SU-DHL-6 (cell line): ENCODE data around the gene RECK.

Source experiments
- H2AFZ ChIP-seq: fragments of 200-600 bp; sonication (generic); 2 replicates; pipeline ENCODE4 v1.6.1; 2014; ENCODE audit warnings: low read depth, mild to moderate bottlenecking, moderate library complexity, mixed read lengths, antibody characterized with exemption, low read length; ENCODE audit not compliant: severe bottlenecking
- H3F3A ChIP-seq: fragments of 200-600 bp; shearing (Covaris generic); 2 replicates; pipeline ENCODE4 v1.6.0; 2016; ENCODE audit warnings: antibody characterized with exemption, mild to moderate bottlenecking; ENCODE audit not compliant: insufficient read depth
- H3K27ac ChIP-seq: fragments of 200-600 bp; sonication (generic); 2 replicates; pipeline ENCODE4 v1.5.1; 2016; ENCODE audit warnings: low read depth, mild to moderate bottlenecking, low read length, moderate library complexity, mixed read lengths
- H3K27me3 ChIP-seq: fragments of 200-600 bp; sonication (generic), shearing (Covaris generic); 2 replicates; pipeline ENCODE4 v1.6.0; 2014; ENCODE audit warnings: mild to moderate bottlenecking, low read length
- H3K36me3 ChIP-seq: fragments of 200-600 bp; sonication (generic); 2 replicates; pipeline ENCODE4 v1.6.1; 2014; ENCODE audit warnings: mild to moderate bottlenecking, low read length, mixed read lengths
- H3K4me2 ChIP-seq: fragments of 300-600, 200-600 bp; shearing (Covaris generic), sonication (generic); 2 replicates; pipeline ENCODE4 v1.6.0; 2014; ENCODE audit warnings: low read length, low read depth, mild to moderate bottlenecking; ENCODE audit not compliant: poor library complexity, severe bottlenecking
- H3K4me3 ChIP-seq: fragments of 200-600 bp; sonication (generic); 2 replicates; pipeline ENCODE4 v1.5.1; 2014; ENCODE audit warnings: antibody characterized with exemption, low read length, mild to moderate bottlenecking, mixed read lengths; ENCODE audit not compliant: insufficient read depth, poor library complexity, severe bottlenecking
- H3K79me2 ChIP-seq: fragments of 200-600 bp; sonication (generic); 2 replicates; pipeline ENCODE4 v1.6.1; 2014; ENCODE audit warnings: mild to moderate bottlenecking, low read length, moderate library complexity; ENCODE audit not compliant: insufficient read depth
- H3K9ac ChIP-seq: fragments of 200-600 bp; sonication (generic); 2 replicates; pipeline ENCODE4 v1.7.0; 2014; ENCODE audit warnings: mild to moderate bottlenecking, low read length
- H3K9me2 ChIP-seq: fragments of 200-600 bp; sonication (generic); replicated peaks from 2 replicates; pipeline ENCODE4 v1.6.1; 2014; ENCODE audit warnings: low read length; ENCODE audit not compliant: insufficient read depth
- H3K9me3 ChIP-seq: fragments of 200-600 bp; sonication (generic); 2 replicates; pipeline ENCODE4 v1.6.1; 2014; ENCODE audit warnings: low read length, mixed read lengths; ENCODE audit not compliant: insufficient read depth
- H4K20me1 ChIP-seq: fragments of 200-600 bp; sonication (generic); 2 replicates; pipeline ENCODE4 v1.6.1; 2014; ENCODE audit warnings: low read depth, mild to moderate bottlenecking, antibody characterized with exemption, low read length, moderate library complexity, mixed read lengths
- CTCF ChIP-seq: fragments of 200-600 bp; sonication (generic); IDR thresholded peaks from one replicate; pipeline ENCODE4 v1.5.1; 2017; ENCODE audit warnings: antibody characterized with exemption, mild to moderate bottlenecking, low read length, moderate library complexity; ENCODE audit not compliant: insufficient read depth, poor library complexity, severe bottlenecking
- EZH2phosphoT487 ChIP-seq: fragments of 200-600 bp; sonication (generic), shearing (Covaris generic); conservative IDR thresholded peaks from 2 replicates; pipeline ENCODE4 v1.6.1; 2018; ENCODE audit warnings: mild to moderate bottlenecking, antibody characterized with exemption, low read length, moderate library complexity, mixed read lengths

Gene RECK

DNA sequence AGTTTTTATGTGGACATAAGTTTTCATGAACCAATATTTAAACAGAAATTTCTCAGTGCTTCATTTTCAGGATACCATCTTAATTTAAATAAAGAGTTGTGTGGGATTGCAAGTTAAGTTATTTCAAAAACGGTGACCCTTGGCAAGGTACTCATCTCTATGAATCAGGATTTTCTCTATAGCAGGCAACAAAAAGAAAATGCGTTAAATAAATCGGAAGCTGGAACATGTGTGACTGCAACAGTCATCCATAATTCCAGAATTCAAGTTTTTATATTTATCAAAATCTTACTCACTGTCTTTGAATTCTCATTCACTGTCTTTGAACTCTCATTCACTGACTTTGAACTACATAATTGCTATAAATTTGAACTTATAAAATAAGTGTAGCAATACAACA is 5.8 kb upstream of the RECK start:
- Histone ChIP-seq H3F3A (no peaks in the 10 kb centered on the region), H3K36me3 (no peaks in the 10 kb centered on the region), H3K9me3 (no peaks in the 10 kb centered on the region), H3K9ac (no peak overlapping the region), H3K4me3 (no peak overlapping the region), H4K20me1 (no peaks in the 10 kb centered on the region), H2AFZ (no peak overlapping the region), H3K27ac (no peak overlapping the region), H3K4me2 (no peak overlapping the region), H3K9me2 (no peaks in the 10 kb centered on the region), H3K27me3 (no peaks in the 10 kb centered on the region), H3K79me2 (no peaks in the 10 kb centered on the region)
- TF ChIP-seq CTCF = no peak
- TF ChIP-seq EZH2phosphoT487 = no peak

DNA sequence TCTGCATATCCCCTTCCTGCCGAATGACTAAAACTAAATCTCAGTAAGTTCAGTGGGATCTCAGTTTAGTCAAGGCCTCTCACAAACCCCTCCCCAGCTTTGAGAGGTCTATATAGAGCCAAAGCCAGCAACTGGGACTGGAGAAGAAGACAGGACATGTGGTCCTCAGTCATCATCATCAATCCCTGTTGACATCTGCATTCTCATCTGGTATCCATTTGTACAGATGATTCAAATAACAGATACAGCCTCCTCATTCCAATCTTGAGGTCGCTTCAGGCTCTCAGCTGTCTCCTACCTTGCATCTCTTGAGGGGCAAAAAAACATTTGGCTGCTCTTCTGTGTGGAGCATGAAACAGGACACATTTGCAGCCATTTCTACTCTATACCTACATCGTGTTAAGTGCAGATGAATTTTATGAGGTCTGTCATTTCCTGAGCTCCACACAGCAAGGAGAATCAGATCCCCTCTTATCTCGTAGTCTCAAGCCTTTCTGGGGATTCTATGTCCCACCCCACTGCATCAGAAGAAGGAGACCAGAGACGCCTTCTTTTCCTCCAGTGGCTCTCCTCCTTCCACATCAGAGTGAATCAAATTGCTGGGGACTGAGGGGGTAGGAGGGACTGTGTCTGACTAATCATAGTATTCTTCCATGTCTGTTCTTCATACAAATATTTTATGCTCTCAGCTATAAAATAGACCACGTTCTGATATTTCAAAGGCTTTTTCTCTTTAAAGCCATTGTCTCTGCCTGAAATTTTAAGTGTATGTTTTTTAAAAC is 4.7 kb upstream of the RECK start:
- Histone ChIP-seq H3K79me2 (no peaks in the 10 kb centered on the region), H3K4me3 (no peak overlapping the region), H4K20me1 (no peaks in the 10 kb centered on the region), H3K9ac (no peak overlapping the region), H3K27ac (no peak overlapping the region), H3K4me2 (no peak overlapping the region), H3K27me3 (no peaks in the 10 kb centered on the region), H3F3A (no peaks in the 10 kb centered on the region), H3K36me3 (no peaks in the 10 kb centered on the region), H2AFZ (no peak overlapping the region), H3K9me3 (no peaks in the 10 kb centered on the region), H3K9me2 (no peaks in the 10 kb centered on the region)
- no peak for TF ChIP-seq EZH2phosphoT487
- TF ChIP-seq CTCF = no peak

DNA sequence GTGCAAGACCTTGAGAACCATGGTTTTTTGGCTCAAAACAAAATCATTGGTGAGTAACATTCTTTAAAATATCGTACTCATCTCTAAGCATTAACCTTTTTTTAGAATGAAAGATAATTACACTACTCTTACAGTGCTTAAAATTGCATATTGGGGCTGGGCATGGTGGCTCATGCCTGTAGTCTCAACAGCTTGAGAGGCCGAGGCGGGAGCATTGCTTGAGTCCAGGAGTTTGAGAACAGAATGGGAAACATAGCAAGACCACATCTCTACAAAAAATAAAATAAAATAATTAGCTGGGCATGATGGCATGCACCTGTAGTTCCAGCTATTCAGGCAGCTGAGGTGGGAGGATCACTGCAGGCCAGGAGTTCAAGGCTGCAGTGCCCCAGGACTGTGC is 2.9 kb upstream of the RECK start:
- H3K79me2 ChIP-seq = no peaks in the 10 kb centered on the region
- no peaks in the 10 kb centered on the region for H3K9me3 ChIP-seq
- H3K9ac ChIP-seq = no peak overlapping the region
- H3K4me2 ChIP-seq = no peak overlapping the region
- no peaks in the 10 kb centered on the region for H3K27me3 ChIP-seq
- no peaks in the 10 kb centered on the region for H4K20me1 ChIP-seq
- H2AFZ ChIP-seq = no peak overlapping the region
- no peak for TF ChIP-seq CTCF
- TF ChIP-seq EZH2phosphoT487 = no peak
- H3F3A ChIP-seq = no peaks in the 10 kb centered on the region
- H3K27ac ChIP-seq = no peak overlapping the region
- H3K9me2 ChIP-seq = no peaks in the 10 kb centered on the region
- H3K4me3 ChIP-seq = no peak overlapping the region
- no peaks in the 10 kb centered on the region for H3K36me3 ChIP-seq
